CD4-positive, alpha-beta T cell treated with Interleukin-1 beta for 1 hour (primary cell): Measurements from ENCODE around the gene SYT10.
"Not testable (repeated sequence)": the region's sequence is repeated elsewhere in the genome, so short reads cannot be mapped to it uniquely, and the experiment has no call there.

Experiments
- DNase-seq, 2 donors: peaks; one replicate each; pipeline ENCODE4 v3.0.0-alpha.2; 2020 to 2022

The SYT10 gene

GRCh38 chr12:33439587-33440011 lies at the start of gene SYT10:
SYT10 (minus strand) TSS chr12:33439819; CDS start chr12:33439522, 297 bp downstream.
- no peak for DNase-seq

- no peak for DNase-seq
Measured at GRCh38 chr12:33488036-33488435, 48.4 kb upstream of the SYT10 start.

GRCh38 chr12:33486058-33486457 lies 46.4 kb upstream of the SYT10 start:
- DNase-seq: no peak

- DNase-seq: no peak
Measured at GRCh38 chr12:33484161-33484560, 44.5 kb upstream of the SYT10 start.

- DNase-seq: no peak
Measured at GRCh38 chr12:33480366-33480765, 40.7 kb upstream of the SYT10 start.

- DNase-seq: no peak
Measured at GRCh38 chr12:33476058-33476457, 36.4 kb upstream of the SYT10 start.

- DNase-seq: no peak
Measured at GRCh38 chr12:33472299-33472698, 32.7 kb upstream of the SYT10 start.

GRCh38 chr12:33455096-33455495 lies 15.5 kb upstream of the SYT10 start:
- no peak for DNase-seq

- DNase-seq: no peak
Measured at GRCh38 chr12:33450480-33450879, 10.9 kb upstream of the SYT10 start.

- no peak for DNase-seq
Measured at GRCh38 chr12:33440477-33440876, 858 bp upstream of the SYT10 start.

GRCh38 chr12:33438851-33439586 lies 600 bp downstream of the SYT10 start:
- no peak for DNase-seq

GRCh38 chr12:33438025-33438772 lies 1.4 kb downstream of the SYT10 start:
- DNase-seq: no peak

- DNase-seq: no peak
Measured at GRCh38 chr12:33437598-33437997, 2.0 kb downstream of the SYT10 start.

- no peak for DNase-seq
Measured at GRCh38 chr12:33432992-33433391, 6.6 kb downstream of the SYT10 start.

GRCh38 chr12:33431648-33432047 lies 8.0 kb downstream of the SYT10 start:
- no peak for DNase-seq

- no peak for DNase-seq
Measured at GRCh38 chr12:33429468-33429867, 10.2 kb downstream of the SYT10 start.

- no peak for DNase-seq
Measured at GRCh38 chr12:33427071-33427470, 12.5 kb downstream of the SYT10 start.

GRCh38 chr12:33423706-33424105 lies 15.9 kb downstream of the SYT10 start:
- DNase-seq: no peak

GRCh38 chr12:33412410-33412809 lies 27.2 kb downstream of the SYT10 start:
- not testable (repeated sequence) for DNase-seq

- no peak for DNase-seq
Measured at GRCh38 chr12:33383503-33383902, 56.1 kb downstream of the SYT10 start.

GRCh38 chr12:33376153-33376552 lies 63.5 kb downstream of the SYT10 start:
- no peak for DNase-seq

- no peak for DNase-seq
Measured at GRCh38 chr12:33370318-33370717, 69.3 kb downstream of the SYT10 start.

- no peak for DNase-seq
Measured at GRCh38 chr12:33357181-33357580, 82.4 kb downstream of the SYT10 start.

- DNase-seq: no peak
Measured at GRCh38 chr12:33349791-33350190, 89.8 kb downstream of the SYT10 start.
